HG03135 (cell line): ENCODE results near the gene SCYGR3.
"Not testable (repeated sequence)": the region's sequence is repeated elsewhere in the genome, so short reads cannot be mapped to it uniquely, and the experiment has no call there.

ENCODE experiments used
- ATAC-seq: cut with Tn5 transposase; IDR thresholded peaks from one replicate; pipeline ENCODE4 v1.9.1; 2021; ENCODE audit warnings: mild to moderate bottlenecking, moderate library complexity; ENCODE audit not compliant: unreplicated experiment

SCYGR3 gene

DNA sequence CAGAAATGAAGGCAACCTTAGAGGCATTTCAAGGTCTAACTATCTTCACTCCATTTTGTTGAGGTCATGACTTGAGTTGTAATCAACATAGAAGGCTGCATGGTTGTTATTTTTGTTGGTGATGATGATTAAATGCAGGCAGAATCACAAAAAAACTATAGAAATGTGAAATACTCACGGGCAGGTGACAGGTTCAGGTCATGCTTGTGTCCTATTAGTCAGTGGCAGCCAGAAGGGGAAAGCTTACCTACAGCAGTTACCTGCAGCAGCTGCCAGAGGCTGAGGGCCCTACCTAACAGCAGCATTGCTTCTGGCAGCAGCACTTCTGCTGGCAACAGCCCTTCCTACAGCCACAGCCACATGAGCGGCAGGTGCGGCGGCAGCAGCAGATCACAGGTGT, 394 bp downstream of the SCYGR3 start:
- ATAC-seq: no peak

DNA sequence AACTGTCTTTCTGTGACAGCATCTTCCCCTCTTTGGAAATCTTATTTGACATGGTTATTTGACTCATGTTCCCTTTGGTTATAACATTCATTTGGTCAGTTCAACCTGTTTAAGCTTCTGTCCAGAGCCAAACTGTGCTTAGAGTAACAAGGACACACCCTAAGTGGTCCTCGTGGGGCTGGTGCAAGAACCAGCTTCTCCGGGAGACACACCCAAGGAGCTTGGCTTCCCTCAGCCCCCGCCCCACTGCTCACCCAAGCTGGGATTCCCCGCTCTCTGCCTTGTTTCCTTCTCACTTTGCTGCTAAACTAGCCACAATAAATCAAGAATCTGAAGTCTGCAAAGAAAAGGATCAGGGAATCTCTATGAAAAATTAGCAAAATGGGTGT, 1.4 kb downstream of the SCYGR3 start:
- no peak for ATAC-seq

DNA sequence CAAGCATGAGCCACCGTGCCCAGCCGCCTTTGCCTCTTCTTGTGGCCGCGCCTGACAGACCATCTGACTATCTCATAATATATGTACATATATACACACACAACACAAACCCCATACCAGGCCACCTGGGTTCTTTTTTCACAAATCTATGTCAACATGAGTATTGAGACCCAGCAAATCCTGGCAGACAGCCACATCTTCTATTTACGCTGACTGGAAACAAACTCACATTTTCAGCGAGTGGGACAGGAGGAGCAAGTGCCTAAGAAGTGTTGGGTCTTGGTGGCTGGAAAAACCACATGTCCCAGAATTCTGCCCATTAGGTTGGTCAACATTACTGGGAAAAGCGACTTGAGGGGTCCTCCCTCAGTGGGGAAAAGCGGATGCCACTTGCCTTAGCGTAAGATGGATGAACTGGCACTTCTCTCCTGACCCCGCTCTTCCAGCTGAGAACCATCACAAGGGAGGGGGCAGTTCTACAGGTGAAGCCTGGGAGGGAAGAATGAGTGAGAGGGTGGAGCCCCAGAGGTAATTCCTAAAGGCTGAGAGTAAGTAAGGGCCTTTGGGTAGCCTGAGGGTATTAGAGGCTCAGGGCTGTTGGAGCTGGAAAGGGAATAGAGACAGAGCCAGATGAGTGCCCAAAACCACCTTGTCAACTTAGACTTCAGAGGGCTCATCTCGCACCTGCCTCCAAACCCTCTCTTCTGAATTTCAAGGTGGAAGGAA, 1.9 kb downstream of the SCYGR3 start:
- no peak for ATAC-seq

DNA sequence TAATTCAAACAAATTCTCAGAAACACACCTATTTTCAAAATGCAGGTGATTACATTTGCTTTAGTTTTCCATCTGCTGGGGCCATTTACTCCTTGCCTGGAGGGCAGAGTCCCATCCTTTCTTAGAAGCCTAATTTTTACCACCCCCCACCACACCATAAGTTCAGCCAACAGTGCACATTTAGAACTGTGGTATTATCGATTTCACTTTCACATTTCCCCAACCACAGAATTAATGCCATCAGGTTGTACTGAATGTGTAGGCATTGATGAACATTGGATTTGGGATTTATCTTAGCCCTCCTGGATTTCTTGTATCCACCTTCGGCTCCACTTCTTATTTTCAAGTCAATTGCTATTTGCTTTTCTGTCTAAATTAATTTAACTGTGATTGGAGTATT, 4.5 kb downstream of the SCYGR3 start:
- ATAC-seq: no peak

DNA sequence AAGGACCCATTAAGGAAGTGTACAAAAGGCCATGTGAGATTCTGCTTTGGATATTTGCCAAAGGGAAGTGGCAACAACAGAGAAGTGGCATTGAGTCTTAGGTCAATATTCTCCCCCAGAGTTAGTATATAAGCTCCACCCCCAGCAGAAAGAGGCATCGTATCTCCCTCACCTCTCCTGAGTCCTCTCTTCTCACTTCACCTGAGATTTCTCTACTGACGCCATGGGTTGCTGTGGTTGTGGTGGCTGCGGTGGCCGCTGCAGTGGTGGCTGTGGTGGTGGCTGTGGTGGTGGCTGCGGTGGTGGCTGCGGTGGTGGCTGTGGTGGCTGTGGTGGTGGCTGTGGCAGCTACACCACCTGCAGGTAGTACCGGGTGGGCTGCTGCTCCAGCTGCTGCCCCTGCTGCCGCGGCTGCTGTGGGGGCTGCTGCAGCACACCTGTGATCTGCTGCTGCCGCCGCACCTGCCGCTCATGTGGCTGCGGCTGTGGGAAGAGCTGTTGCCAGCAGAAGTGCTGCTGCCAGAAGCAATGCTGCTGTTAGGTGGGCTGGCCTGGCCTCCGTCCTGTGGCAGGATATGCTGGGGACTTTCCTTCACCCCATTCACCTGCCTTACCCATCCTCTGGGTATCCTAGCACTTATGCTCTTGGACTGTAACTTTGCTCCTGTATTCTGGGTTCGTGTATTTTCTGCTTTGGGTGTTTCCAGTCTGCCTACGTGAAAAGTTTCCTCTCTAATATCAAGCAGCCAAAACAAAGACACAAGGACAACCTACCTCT, 5.9 kb downstream of the SCYGR3 start:
- ATAC-seq: no peak

DNA sequence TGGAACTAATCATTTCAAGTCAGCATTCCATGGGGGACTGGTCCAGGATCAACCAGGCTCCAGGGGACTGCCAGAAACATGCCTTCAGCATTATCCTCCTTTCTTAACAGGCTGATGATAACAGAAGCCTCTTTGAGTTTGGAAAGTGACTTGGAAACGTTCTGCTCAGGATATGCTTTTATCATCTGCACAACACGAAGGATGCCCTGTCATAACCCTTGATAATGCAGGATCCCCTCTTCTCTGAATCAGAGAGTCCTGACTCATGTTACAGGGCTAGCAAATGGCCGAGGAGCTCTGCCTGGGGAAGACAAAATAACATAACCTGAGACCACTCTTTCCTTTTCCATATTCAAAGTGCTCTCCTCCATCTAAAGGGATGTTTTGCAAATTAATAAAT, 6.7 kb downstream of the SCYGR3 start:
- no peak for ATAC-seq

DNA sequence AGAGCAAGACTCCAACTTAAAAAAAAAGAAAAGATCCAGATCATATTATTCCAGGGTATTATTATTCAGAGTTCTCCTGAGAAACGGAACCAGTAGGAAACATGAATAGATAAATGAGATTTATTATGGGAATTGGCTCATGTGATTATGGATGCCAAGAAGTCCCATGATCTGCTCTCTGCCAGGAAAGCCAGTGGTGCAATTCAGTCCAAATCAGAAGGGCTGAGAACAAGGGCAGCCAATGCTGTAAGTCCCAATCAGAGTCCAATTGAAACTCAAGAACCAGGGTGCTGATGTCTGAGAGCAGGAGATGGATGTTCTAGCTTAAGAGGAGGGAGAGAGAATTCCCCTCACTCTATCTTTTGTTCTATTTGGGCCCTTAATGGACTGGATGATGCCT, 8.2 kb downstream of the SCYGR3 start:
- ATAC-seq: no peak

DNA sequence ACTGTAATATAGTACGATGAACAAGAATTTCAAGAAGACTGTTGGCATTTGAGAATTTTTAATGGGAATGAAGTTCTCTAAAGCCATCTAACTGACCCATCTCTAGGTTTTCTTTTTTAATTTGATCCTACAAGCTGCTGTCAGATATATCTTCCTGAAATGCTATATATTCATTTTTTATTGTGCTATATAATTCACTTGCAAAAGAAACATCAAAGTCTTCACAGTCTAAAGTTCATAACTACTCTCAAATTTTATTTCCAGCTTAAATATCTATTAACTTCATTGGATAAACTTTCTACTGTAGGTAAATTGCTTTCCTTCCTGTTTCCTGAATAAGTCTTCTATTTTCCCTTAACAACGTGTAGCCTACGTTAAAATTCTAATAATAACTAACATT, 12.3 kb downstream of the SCYGR3 start:
- ATAC-seq: no peak

DNA sequence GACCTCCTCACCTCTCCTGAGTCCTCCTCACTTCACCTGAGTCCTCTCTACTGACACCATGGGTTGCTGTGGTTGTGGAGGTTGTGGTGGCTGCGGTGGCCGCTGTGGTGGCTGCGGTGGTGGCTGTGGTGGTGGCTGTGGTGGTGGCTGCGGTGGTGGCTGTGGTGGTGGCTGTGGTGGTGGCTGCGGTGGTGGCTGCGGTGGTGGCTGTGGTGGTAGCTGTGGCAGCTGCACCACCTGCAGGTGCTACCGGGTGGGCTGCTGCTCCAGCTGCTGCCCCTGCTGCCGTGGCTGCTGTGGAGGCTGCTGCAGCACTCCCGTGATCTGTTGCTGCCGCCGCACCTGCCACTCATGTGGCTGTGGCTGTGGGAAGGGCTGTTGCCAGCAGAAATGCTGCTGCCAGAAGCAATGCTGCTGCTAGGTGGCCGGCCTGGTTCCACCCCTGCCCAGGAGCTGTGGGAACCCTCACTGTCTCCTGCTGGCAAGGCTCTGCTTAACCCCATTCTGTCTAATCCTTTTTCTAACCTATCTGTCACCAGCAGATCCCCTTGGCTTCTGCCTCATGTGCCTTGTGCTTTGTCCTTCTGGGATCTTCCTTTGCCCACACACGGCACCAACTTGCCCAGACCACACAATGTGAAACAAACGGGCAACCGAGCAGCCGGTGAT, 15.7 kb downstream of the SCYGR3 start, which contains the start of gene SCYGR2:
SCYGR2 (plus strand) TSS at position 59 of the 669 bp plus-strand sequence; CDS start at position 59, 0 bp downstream.
- ATAC-seq: not testable (repeated sequence)

DNA sequence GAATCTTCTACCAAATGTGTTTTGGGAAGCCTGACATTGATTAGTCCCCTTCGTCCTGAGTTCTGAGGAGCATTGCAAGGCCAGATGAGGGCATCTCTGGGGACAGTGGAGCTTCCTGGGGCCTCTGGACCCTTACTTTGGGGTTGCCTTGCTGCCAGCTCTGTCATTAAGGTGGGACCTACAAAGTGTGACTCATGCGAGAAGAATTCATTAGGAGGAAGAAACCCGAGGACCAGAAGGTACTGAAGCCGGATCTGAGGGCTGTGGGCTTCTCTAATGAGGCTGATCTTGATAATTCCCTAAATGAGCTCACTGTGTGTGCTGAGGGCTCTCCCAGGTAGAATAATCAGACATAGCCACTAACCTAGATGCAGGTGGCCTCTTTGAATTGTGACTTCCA, 16.6 kb downstream of the SCYGR3 start:
- ATAC-seq: no peak

DNA sequence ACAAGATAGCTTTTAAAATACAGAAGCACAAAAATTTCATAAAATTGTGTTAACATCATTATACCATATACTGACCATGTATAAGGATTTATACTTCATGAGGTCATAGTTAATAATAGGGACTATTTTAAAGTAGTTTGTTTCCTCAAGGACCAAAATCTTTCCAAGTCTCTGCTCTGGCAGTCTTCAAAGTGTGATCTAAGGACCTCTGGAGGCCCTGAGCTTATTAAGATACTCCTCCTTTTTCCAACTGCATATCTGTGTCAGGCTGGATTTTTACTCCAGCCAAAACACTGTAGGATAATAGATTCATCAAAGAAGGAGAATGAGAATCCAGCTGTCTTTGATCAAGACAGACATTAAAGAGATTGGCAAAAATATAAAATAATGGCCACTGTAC, 17.6 kb downstream of the SCYGR3 start:
- ATAC-seq: no peak

DNA sequence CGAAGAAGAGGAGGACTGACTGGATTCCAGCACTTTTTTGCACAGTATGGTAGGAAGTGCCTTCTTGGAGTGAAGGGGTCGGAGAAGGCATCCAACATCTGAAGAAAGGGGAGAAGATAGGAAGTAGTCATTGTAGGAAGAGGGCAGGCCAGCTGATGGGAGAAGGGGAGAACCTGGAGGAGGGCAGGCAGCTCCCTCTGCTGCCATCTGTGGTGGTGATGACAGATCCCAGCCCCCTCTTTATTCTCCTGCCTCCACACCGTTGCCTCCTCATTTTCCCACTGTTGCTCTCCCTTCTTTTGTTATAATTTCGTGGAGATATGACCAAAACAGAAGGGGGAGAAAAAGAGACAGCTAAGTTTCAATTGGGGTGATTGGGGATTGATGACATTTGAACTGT, 18.8 kb downstream of the SCYGR3 start:
- ATAC-seq: no peak

DNA sequence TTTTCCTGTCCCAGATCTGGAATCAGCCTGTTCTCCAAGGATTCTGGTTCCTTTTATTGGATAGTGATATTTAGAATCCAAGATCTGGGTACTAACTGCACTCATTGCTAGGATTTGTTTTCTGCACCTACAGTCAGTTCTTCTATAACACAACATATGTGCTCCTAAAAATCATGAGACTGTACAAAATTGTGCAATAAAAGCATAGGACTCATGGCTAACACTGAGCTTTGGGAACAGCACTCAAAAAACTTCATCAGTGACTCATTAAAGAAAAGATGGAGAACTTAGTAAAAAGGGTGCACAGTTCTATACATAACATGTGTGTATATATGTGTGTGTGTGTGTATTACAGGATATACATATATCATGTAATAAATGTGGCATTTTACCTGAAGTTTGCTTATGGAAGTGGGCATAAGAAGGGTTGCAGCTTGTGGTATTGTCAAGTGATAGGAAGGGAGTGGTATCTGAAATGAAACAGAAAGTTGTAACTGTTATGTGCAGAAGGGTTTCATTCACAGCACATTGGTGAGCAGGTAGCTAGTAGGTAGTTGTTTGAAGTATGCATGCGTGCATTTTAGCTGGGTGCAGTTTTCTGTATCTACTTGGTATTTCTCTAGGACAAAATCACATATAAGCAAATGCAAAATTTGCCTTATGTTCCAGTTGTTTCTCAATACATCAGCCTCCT, 21.8 kb downstream of the SCYGR3 start:
- no peak for ATAC-seq

DNA sequence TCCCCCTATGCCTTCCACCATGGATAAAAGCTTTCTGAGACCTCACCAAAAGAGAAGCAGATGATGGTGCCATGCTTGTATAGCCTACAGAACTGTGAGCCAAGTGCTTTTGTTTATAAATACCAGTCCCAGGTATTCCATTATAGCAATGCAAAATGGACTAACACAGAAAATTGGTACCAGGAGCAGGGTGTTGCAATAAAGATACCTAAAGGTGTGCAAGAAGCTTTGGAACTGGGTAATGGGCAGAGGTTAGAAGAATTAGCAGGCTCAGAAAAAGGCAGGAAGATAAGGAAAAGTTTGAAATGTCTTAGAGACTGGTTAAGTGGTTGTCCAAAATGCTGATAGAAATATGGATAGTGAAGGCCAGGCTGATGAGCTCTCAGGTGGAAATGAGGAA, 32.3 kb downstream of the SCYGR3 start:
- no peak for ATAC-seq

DNA sequence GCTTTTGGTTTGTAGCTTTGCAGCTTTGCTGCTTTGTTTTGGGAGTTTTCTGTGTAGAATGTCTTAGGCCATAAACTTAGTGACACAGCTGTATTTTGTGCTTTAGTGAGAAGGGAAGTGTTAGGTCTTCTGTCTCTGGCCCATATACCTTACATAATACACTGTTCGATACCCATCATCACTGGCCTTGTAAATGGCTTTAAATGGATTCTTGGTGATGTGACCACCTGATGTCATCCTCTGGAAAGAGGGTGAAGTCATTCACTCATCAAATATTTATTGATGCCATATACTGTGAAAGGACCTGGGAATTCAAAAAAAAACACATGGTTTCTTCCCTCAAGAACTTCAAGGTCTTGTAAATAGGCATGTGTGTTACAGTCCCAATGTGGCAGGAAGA, 34.8 kb downstream of the SCYGR3 start:
- ATAC-seq: no peak

DNA sequence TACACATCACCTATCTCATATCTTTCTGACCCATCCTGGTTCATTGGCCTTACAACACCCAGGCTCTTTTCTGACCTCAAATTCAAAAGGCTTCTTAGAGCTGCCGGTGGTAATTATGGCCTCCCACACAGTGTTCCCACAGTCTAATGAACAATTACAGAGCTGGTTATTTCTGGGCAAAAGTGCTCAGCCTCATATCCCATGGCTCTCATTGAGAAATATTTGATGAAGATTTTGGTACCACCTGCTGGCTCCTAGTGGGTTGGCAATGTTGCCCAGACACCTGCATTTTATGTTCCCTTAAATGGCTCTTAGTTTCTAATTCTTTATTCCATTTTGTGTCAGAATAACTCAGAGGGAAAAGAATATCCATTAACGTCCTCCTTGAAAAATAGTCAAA, 36.0 kb downstream of the SCYGR3 start:
- ATAC-seq: no peak

DNA sequence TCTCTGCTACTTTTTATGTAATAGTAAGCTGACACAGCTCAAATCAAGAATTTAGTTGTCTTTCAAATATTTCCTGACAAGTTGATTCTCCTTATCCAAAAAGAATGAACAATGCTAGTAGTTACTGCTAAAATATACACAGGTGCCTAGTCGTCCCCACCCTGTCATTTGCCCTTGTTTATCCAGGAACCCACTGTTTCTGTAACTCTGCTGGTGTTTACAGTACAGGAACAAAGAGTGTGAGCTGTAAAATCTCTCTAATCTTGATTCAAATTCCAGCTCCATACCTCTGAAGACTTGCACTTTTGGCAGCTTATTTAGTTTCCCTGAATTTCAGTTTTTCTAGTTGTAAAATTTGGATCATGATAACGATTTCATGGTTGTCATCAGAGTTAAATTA, 37.1 kb downstream of the SCYGR3 start:
- no peak for ATAC-seq

DNA sequence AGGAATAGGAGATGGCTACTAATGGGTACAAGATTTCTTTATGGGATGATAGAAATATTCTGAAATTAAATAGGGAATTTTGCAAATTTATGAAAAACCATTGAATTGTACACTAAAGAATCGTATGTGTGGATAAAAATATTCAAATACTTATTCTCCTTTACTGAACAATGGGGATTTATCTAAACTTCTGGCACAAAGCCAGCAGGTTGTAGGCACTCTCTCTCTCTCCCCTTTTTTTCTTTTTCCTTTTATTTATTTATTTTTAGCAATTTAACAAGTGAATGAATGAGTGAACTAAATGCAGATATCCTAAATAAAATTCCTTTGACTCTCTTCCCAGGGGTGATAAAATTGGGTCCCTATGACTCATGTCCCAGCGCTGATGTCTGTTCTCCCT, 37.8 kb downstream of the SCYGR3 start:
- ATAC-seq: no peak

DNA sequence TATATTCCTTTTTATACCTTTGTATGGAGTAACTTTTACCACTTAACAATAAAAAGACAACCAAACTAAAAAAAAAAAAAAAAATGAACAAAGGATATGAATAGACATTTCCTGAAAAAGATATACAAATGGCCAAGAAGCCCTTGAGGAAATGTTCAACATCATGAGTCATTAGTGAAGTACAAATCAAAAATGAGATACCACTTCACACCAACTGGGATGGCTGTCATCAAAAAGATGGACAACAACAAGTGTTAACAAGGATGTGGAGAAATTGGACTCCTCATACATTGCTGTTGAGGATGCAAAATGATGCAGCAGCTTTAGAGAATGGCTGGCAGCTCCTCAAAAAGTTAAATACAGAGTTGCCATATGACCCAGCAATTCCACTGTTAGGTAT, 38.5 kb downstream of the SCYGR3 start:
- no peak for ATAC-seq

DNA sequence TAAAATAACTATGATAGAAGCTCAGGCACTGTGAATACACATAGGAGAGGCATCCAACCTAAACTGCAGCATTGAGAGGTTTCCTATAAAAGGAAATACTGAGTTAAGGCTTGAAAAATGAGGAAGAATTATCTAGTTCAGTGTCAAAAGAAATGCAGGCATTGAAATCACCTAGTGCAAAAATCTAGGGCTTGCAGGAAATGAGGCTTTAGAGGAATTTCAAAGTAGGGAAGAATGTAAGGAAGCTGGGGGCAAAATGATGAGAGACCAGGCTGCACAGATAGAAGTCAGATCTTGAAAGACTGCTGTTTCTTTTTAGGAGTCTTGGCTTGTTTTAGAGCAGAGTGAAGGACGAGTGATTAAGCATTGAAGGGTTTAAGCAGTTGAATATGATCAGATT, 44.0 kb downstream of the SCYGR3 start:
- ATAC-seq: no peak

DNA sequence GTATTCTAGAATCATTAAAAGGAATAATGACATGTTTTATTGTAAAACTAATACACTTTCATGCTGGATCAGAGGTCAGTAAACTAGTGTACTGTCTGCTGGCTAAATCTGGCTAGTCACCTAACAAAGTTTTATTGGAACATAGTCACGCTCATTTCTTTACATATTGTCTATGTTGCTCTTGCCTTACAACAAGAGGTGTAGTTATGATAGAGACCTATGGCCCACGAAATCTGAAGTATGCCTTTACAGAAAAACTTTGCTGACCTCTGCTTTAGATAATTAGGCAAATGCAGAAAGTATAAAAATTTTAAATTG, 45.8 kb downstream of the SCYGR3 start:
- no peak for ATAC-seq

DNA sequence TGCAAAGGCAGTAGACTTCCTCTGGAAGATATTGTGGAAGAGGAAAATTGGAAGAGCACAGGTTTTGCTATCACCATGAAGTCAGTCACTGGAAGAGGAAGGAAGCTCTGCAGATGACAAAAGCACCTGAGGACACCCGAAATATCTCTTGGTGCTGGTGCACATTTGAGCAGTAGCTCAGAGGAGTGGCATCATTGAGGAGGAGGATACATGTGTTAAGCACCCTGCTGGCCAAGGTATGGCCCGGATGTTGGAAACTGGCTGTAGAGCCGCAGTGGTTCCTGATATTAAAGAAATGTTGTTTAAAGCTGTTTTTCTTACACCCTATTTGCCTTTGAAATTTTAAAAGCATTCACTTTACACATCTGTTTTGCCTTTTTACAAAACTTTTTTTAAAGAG, 48.6 kb downstream of the SCYGR3 start:
- ATAC-seq: no peak
